Activated T-cell treated with anti-CD3 and anti-CD28 coated beads, Interleukin-2, amount 50 U/mL, for 72 hours (primary cell): ENCODE results near the gene IL18RAP. TPM values are rescaled to one million over a fixed set of nuclear protein-coding genes. Genes with fewer than 3 reads are reported as not detected.
A peak's percentile ranks its signal among the peaks of the same experiment; 100 is the strongest.

ENCODE experiments used
- ATAC-seq, 2 donors: fragments of 150-1000 bp; cut with Tn5 transposase; replicated peaks in 1 of 2; 2 replicates each; pipeline ENCODE4 v1.10.0; 2021; ENCODE audit warnings: moderate library complexity in 2 of 2, mild to moderate bottlenecking in 1 of 2
- DNase-seq, 2 donors: peaks; one replicate each; pipeline ENCODE4 v3.0.0; 2021 to 2022; ENCODE audit warnings: mixed read lengths in 1 of 2
- H3K27ac Mint-ChIP-seq: one replicate; pipeline ENCODE4 v1.8.0; 2022; ENCODE audit warnings: mild to moderate bottlenecking, moderate library complexity, mixed read lengths
- H3K27me3 Mint-ChIP-seq: one replicate; pipeline ENCODE4 v1.8.0; 2022; ENCODE audit warnings: low read depth, mixed read lengths
- H3K36me3 Mint-ChIP-seq, 2 donors: one replicate each; pipeline ENCODE4 v1.8.0; 2022; ENCODE audit warnings: mixed read lengths in 2 of 2, mild to moderate bottlenecking in 1 of 2; ENCODE audit not compliant: insufficient read depth in 2 of 2
- H3K4me1 Mint-ChIP-seq: one replicate; pipeline ENCODE4 v1.8.0; 2022; ENCODE audit warnings: low read depth, mixed read lengths
- H3K4me3 Mint-ChIP-seq, 2 donors: one replicate each; pipeline ENCODE4 v1.8.0; 2022; ENCODE audit warnings: mild to moderate bottlenecking in 2 of 2, mixed read lengths in 2 of 2, moderate library complexity in 2 of 2
- H3K9me3 Mint-ChIP-seq, 2 donors: one replicate each; pipeline ENCODE4 v1.8.0; 2022; ENCODE audit warnings: mixed read lengths in 2 of 2
- total RNA-seq, 2 donors: library from RNA; stranded (reverse); gene quantifications; one replicate each; pipeline ENCODE4 v1.2.3, GENCODE V29; 2022

Gene IL18RAP
- total RNA-seq, 2 donors from 2014 or later = 7.6 to 9.5 TPM

DNA sequence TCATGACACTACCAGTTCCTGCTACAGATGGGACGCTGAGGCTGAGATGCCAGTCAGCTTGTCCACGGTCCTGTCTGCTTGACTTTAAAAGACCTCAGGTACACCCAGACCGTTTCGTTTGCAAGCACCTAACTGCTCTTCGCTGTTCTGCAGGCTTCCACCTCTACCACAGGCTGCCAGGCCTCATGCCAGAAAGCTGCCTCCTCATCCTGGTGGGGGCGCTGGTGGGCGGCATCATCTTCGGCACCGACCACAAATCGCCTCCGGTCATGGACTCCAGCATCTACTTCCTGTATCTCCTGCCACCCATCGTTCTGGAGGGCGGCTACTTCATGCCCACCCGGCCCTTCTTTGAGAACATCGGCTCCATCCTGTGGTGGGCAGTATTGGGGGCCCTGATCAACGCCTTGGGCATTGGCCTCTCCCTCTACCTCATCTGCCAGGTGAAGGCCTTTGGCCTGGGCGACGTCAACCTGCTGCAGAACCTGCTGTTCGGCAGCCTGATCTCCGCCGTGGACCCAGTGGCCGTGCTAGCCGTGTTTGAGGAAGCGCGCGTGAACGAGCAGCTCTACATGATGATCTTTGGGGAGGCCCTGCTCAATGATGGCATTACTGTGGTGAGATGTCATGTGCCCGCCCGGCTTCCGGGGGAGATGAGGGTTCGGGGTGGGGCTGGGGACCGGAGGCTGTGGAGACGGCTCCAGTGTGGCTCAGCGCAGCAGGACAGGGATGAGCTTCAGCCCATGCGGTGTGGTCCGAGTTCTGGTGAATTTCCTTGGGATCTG is 55.9 kb downstream of the IL18RAP start:
- no peaks in the 10 kb centered on the region for H3K36me3 Mint-ChIP-seq
- DNase-seq = no peak
- H3K9me3 Mint-ChIP-seq = no peaks in the 10 kb centered on the region

DNA sequence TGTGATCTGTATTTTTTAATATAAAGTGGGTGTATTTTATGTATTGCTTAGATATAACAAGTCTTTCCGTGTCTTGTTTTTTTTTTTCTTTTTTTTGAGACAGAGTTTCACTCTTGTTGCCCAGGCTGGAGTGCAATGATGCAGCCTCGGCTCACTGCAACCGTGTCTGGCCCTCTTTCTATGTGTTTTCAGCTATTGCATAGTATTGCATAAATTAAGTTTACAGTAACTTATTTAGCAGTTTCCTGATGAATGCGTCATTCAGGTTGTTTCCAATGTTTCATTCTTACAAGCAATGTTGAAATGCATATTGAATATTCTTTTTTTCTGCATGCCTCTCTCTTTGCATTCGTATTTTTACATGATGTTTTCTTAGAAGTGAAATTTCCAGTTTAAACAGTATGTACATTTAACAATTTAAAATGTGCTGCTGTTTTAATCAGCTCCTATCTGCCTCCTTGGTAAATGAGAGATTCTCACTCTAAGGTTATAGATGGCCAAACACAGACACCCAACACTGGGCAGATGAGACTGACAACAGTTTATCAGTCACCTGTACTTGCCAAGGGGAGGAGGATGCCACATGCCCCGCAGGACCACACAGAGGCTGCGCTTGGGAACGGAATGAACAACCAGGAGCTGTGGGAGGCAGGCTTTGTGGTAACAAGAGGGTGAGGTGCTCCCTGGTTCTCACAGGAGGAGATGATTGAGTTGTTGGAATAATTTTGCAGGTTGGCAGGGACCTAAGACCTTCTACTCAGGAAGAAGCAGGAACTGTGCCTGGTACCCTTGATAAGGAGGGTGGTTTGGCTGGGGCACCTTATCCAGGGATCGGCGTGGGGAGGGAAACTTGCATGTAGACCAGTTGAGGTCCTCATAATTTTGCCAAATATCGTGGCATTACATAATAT is 57.6 kb downstream of the IL18RAP start:
- Mint-ChIP-seq H3K27ac (peak overlapping the region; percentile 90), H3K27me3 (peaks cover 44% of the 10 kb centered on the region), H3K4me3 (peak overlapping the region in 1 of 2 donors; percentile 75), H3K36me3 (no peaks in the 10 kb centered on the region), H3K4me1 (peaks cover 19% of the 10 kb centered on the region), H3K9me3 (no peaks in the 10 kb centered on the region)
- ATAC-seq (peak; percentile 49 to 70), DNase-seq (no peak)

More for the DNA sequence above, 55.9 kb downstream of the IL18RAP start:
- no peak for ATAC-seq
- Mint-ChIP-seq H3K4me1 (peaks cover 19% of the 10 kb centered on the region), H3K27me3 (peaks cover 45% of the 10 kb centered on the region), H3K27ac (no peak overlapping the region), H3K4me3 (peak overlapping the region; percentile 39)

DNA sequence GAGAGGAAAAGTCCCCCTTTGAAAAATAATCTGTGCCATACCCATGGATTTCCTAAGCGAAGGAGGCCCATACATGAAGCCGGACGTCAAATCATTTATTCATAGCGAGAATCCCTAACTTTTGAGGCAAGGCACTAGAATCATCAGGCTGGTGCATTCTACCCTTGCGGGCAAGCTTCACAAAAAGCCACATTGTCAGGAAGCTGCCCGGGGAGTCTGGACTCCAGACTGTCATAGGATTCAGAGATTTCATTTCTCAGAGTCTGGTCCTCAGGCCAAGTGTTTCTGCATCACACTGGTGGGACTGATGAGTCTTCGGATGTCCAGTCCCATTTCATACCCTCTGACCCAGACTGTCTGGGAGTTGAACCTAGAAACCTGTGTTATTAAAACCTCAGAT is 59.0 kb downstream of the IL18RAP start:
- no peaks in the 10 kb centered on the region for H3K9me3 Mint-ChIP-seq
- no peak overlapping the region for H3K27ac Mint-ChIP-seq
- H3K27me3 Mint-ChIP-seq = peaks cover 46% of the 10 kb centered on the region
- no peaks in the 10 kb centered on the region for H3K36me3 Mint-ChIP-seq
- no peak overlapping the region for H3K4me3 Mint-ChIP-seq
- no peak for ATAC-seq
- no peak for DNase-seq
- peaks cover 19% of the 10 kb centered on the region for H3K4me1 Mint-ChIP-seq

DNA sequence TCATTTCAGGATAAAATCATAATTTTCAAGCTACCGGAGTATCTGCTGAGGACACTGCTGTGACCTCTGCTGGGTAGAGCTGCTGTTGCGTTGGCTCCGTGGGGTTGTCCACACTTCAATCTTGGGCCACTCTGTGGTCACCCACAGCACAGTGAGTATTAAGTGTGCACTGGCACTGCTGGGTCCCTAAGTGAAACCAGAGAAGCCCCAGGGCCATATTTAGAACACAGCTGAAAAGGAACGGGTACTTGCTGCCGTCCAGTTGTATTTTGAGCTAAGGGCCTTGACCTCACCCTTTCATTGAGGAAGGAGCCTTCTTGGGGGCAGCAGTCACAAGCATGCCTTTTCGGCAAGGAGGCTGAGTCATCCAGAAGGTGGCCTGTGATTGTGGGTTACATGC is 60.1 kb downstream of the IL18RAP start:
- Mint-ChIP-seq H3K36me3 (no peaks in the 10 kb centered on the region), H3K27me3 (peaks cover 44% of the 10 kb centered on the region), H3K9me3 (no peaks in the 10 kb centered on the region), H3K27ac (no peak overlapping the region), H3K4me1 (peaks cover 19% of the 10 kb centered on the region), H3K4me3 (no peak overlapping the region)
- no peak for DNase-seq
- no peak for ATAC-seq

DNA sequence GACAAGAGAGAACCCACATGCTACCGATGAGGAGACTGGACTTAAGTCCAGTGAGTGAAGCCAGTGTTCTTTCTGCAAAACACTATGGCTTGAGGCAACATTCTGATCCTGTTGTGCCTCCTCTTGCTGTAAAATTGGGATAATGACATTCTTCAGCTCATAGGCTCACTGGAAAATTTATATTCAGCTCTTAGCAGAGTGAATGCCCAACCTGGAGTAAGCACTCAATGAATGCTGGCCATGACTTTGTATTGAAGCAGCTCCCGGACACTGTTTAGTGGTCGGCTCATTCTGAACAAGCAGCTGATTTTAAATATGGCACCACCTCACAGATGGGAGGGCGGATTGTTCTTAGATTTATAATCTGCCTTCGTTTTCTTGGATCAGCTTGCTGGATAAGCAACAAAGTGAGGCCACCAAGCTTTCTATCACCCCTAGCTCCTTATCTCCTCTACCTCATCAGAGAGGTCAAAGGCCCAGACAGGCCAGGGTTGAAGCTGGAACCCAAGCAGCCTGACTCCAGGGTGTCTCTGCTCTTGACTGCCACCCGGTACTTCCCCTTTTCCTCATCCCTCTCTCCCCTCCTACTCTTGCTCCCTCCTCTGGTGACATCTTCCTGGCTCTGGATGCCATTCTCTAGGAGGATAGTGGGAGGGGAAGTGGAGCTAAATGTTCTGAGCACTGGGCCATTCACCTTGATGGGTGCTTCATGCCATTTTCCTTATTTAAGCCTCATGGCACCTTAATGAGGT is 61.5 kb downstream of the IL18RAP start:
- peaks cover 51% of the 10 kb centered on the region for H3K27me3 Mint-ChIP-seq
- no peaks in the 10 kb centered on the region for H3K36me3 Mint-ChIP-seq
- DNase-seq = no peak
- peaks cover 20% of the 10 kb centered on the region for H3K4me1 Mint-ChIP-seq
- no peak for ATAC-seq
- no peak overlapping the region for H3K4me3 Mint-ChIP-seq
- H3K27ac Mint-ChIP-seq = no peak overlapping the region
- H3K9me3 Mint-ChIP-seq = no peaks in the 10 kb centered on the region

DNA sequence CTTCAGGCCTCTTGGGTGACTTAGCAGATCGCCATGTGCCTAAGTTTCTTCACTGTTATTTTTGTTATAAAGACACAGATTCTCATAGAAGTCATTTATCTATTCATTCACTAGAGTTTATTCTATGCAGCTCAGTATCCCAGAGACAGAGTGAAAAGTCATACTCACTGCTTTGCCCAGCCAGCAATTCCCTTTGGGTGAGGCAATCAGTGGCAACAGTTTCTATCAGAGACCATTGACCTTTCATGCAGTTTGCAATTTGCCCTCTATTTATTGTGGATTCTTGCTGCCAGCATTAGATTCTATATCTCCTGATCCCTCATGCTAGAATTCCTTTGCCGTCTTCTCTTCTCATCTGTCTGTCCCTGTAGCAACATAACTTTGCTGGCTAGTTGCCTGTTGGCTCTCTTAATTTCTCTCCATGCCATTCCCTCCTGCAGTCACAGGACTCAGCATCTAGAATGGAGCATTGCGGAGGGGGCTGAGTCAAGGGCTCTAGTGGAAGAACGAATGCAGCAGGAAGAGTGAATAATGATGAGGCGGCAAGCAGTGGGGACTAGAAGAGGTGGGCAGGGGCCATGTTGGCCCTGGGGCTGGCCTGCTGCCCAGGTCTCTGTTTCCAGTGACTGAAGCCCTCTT is 62.3 kb downstream of the IL18RAP start:
- Mint-ChIP-seq H3K36me3 (no peaks in the 10 kb centered on the region), H3K27me3 (peaks cover 56% of the 10 kb centered on the region), H3K4me3 (no peak overlapping the region), H3K27ac (no peak overlapping the region), H3K9me3 (no peaks in the 10 kb centered on the region), H3K4me1 (peaks cover 18% of the 10 kb centered on the region)
- ATAC-seq (no peak), DNase-seq (no peak)

DNA sequence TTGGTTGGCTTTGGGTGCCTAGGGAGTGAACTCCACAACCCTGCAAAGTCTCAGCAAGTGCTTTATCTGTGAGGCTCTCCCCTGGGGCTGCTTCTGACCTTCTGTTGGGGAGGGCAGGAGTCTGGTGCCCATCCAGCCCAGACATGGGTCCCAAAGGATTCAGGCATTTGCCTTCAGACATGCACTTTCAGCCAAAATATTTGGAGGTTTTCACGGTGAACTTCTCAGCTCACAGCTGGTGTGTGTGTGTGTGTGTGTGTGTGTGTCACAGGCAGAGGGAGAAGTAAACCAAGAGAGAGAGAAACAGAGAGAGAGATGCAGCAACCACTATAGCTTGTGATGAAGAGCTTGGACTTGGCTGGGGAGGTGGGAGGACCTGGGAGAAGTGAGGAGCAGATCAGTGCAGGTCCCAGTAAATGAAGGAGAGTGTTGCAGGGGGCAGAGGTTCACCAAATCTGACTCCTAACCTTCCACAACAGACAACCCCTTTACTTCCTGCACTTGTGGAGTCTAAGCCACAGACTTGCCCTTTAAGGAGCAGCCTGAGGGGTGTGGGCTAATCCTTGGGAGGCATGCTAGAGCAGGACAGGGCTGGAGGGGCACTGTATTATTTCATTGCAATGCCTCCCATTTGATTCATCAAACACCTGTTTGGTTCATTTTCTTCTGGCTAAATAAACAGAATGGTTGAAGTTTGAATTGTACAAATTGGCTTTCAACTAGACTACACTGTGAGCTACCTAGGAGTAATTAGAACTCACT is 64.2 kb downstream of the IL18RAP start:
- Mint-ChIP-seq H3K27ac (no peak overlapping the region), H3K36me3 (no peaks in the 10 kb centered on the region), H3K4me1 (peaks cover 12% of the 10 kb centered on the region), H3K27me3 (peaks cover 56% of the 10 kb centered on the region), H3K4me3 (no peak overlapping the region), H3K9me3 (no peaks in the 10 kb centered on the region)
- ATAC-seq (no peak), DNase-seq (no peak)

DNA sequence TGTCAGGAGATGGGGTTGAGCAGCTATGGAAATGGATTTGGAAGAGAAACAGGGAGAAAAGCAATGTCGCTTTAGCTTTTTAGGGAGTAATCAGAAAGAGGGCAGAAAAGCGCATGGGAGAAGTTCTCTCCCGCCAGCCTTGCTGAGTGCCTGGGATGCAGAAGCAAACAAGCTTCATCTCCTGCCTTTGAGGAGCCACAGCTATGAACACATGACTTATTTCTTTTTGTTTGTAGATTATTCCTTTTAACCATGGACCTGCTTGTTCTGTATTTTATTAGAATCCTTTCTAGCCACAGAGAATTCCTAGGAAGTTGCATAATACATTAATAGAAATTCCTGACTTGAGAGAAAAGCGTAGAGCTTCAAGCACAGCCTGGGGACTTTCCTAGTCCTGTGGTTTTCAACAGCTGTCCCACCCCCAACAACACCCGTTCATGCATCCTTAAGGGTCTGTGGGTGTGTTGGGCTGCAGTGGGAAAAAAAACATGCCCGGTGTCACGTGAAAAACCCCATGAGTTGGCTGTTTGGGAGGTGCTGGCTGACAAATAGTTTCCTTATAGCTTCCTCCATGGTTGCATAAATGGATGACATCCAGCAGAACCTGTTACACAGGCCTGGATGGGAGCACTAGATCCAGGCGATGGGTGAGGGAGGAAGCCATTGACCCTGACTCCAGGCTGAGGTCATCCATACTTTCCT is 65.0 kb downstream of the IL18RAP start:
- Mint-ChIP-seq H3K4me1 (peaks cover 12% of the 10 kb centered on the region), H3K9me3 (no peaks in the 10 kb centered on the region), H3K4me3 (no peak overlapping the region), H3K36me3 (no peaks in the 10 kb centered on the region), H3K27me3 (peaks cover 60% of the 10 kb centered on the region), H3K27ac (no peak overlapping the region)
- ATAC-seq (no peak), DNase-seq (no peak)

DNA sequence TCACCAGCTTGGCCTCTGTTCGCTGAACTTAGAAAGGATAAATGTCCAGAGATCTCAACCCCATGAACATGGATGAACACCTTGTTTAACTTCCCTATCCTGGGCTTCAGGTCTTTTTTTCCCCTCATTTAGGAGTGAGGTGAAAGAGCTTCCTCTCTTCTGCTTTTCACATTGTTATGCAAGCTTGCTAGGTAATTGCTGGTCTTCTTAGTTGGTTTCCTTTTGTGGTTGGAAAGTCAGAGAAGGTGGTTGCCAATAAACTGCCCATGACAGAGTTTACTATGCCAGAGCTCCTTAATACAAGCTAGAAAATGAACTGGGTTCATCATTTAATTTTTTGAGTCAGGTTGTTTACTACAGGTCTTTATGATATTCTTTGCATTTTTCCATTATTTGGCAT is 66.7 kb downstream of the IL18RAP start:
- Mint-ChIP-seq H3K9me3 (no peaks in the 10 kb centered on the region), H3K36me3 (no peaks in the 10 kb centered on the region), H3K4me3 (peak overlapping the region in 1 of 2 donors; percentile 24), H3K4me1 (peaks cover 12% of the 10 kb centered on the region), H3K27me3 (peaks cover 60% of the 10 kb centered on the region), H3K27ac (no peak overlapping the region)
- peak; percentile 37 to 64 for ATAC-seq
- DNase-seq = no peak

DNA sequence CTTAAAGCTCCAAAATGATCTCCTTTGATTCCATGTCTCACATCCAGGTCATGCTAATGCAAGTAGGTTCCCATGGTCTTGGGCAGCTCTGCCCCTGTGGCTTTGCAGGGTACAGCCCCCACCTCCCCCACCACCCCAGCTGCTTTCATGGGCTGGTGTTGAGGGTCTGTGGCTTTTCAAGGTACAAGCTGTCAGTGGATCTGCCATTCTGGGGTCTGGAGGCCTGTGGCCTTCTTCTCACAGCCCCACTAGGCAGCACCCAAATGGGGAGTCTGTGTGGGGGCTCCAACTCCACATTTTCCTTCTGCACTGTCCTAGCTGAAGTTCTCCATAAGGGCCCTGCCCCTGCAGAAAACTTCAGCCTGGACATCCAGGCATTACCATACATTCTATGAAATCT is 69.0 kb downstream of the IL18RAP start:
- H3K9me3 Mint-ChIP-seq = peaks cover 0 to 2% of the 10 kb centered on the region in 2 donors
- H3K36me3 Mint-ChIP-seq = no peaks in the 10 kb centered on the region
- no peak overlapping the region for H3K4me3 Mint-ChIP-seq
- ATAC-seq = no peak
- no peak for DNase-seq
- H3K4me1 Mint-ChIP-seq = peaks cover 12% of the 10 kb centered on the region
- H3K27me3 Mint-ChIP-seq = peaks cover 55% of the 10 kb centered on the region
- H3K27ac Mint-ChIP-seq = no peak overlapping the region

DNA sequence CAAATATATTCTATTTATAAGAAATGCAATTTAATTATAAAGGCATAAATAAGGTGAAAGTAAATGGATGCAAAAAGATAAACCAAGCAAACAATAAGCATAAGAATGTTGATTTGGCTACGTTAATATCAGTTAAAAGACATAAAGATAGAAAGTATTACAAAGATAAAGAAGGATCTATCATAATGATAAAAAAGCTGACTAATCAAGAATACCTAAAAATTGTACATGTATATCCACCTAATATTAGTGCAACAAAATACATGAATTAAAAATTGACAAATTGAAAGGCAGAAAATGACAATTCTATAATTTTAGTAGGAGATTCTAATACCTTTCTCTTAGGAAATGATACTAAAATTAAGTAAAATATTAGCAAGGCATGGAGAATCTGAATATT is 71.6 kb downstream of the IL18RAP start:
- H3K4me3 Mint-ChIP-seq = no peak overlapping the region
- peaks cover 53% of the 10 kb centered on the region for H3K27me3 Mint-ChIP-seq
- H3K9me3 Mint-ChIP-seq = peaks cover 0 to 2% of the 10 kb centered on the region in 2 donors
- no peaks in the 10 kb centered on the region for H3K36me3 Mint-ChIP-seq
- H3K27ac Mint-ChIP-seq = no peak overlapping the region
- ATAC-seq = no peak
- H3K4me1 Mint-ChIP-seq = peaks cover 17% of the 10 kb centered on the region
- no peak for DNase-seq
